ENCODE results near the gene SRC. TPM values are rescaled to one million over a fixed set of nuclear protein-coding genes. Genes with fewer than 3 reads are reported as not detected.

The SRC gene
- polyA plus RNA-seq, 1 of the 3 experiments (the other 2 are of a cell fraction), result 23.8 TPM

DNA sequence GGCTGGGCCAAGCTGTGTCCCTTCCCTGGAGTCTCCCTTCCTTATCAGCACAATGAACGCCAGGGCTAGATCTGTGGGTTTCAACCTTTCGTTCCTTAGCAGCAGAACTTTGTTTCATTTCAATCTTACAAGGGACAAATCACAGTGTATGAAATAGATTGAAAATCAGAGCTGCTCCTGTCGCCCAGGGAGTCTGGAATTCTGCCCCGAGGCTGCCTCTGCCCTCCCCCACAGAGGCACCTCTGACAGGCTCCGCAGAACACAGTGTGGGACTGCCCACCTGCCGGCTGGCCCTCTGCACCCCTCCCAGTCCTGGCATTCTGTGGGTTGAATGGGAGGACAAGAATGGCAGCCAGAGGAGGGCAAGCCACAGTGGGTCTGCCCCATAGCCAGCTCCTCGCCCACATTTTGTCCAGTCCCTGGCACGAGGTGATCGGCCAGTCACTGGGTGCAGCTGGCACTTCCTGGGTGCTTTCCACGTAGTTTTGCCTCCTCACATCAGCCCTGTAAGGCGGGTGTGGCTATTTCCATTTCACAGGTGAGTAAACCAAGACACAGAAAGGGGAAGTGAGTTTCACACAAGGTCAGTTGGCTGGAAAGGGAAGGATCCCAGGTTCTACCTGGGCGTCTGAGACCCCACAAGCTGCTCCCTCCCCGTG is 30.4 kb upstream of the SRC start:
- no peak for DNase-seq
- Histone ChIP-seq H3K4me2 (no peak overlapping the region), H3K4me3 (ENCODE audit: low read depth in 2 of 2, low read length in 1 of 2) (no peak overlapping the region), H3K27ac (ENCODE audit: low read depth in 2 of 2, low read length in 1 of 2) (peak overlapping the region in 1 of 2 experiments; percentile 98; a peak in 2 of 4 replicates), H3K9me2 (no peaks in the 10 kb centered on the region), H4K20me1 (ENCODE audit: insufficient read depth) (0 out of 2 replicates have a peak, but pooled peaks cover 5% of the 10 kb centered on the region), H2AFZ (ENCODE audit: low read depth) (no peak overlapping the region), H3K36me3 (replicated peaks in 1 of 2; ENCODE audit: control insufficient read depth in 1 of 2, insufficient read depth in 2 of 2, low read length in 1 of 2) (peaks cover 0 to 29% of the 10 kb centered on the region in 2 experiments), H3K27me3 (ENCODE audit: insufficient read depth) (no peaks in the 10 kb centered on the region), H3F3A (replicated peaks; ENCODE audit: insufficient read depth) (no peaks in the 10 kb centered on the region), H3K4me1 (ENCODE audit: control insufficient read depth in 1 of 2, insufficient read depth in 2 of 2, low read depth in 1 of 2, low read length in 1 of 2) (peaks cover 0 to 79% of the 10 kb centered on the region in 2 experiments; a peak in 2 of 4 replicates), H3K9ac (no peak overlapping the region), H3K9me3 (no peaks in the 10 kb centered on the region), H3K79me2 (ENCODE audit: insufficient read depth) (peaks cover 25% of the 10 kb centered on the region)
- 0 out of 2 replicates have a peak, but pooled peaks have one; percentile 8 for TF ChIP-seq MXI1 (IDR thresholded peaks at IDR 0.05; ENCODE audit: low read depth, low read length)
- no peak for TF ChIP-seq JUND (IDR thresholded peaks at IDR 0.05)
- TF ChIP-seq FOXM1 (IDR thresholded peaks at IDR 0.05; ENCODE audit: low read depth), result no peak
- POLR2A ChIA-PET, result no interaction called here
- WGBS (ENCODE audit: low lambda C conversion rate), result 85% methylated on average over 11 of the region's 13 CpGs
- CTCF ChIA-PET, result interaction anchor here (1.0 to 5.2 kb wide), 4 partner anchors 11 to 120 kb away, joined by 3 to 21 read pairs (median 6); no protein-coding TSS in a partner anchor

- ChIA-PET CTCF (interaction anchor here (0.9 to 5.2 kb wide), 5 partner anchors 10 to 120 kb away, joined by 3 to 21 read pairs (median 3); partner anchors contain the start of gene MANBAL), POLR2A (no interaction called here)
- Histone ChIP-seq H4K20me1 (ENCODE audit: insufficient read depth) (0 out of 2 replicates have a peak, but pooled peaks cover 5% of the 10 kb centered on the region), H3K9me3 (no peaks in the 10 kb centered on the region), H3K27ac (ENCODE audit: low read depth in 2 of 2, low read length in 1 of 2) (peak overlapping the region in 1 of 2 experiments; percentile 98; a peak in 2 of 4 replicates), H2AFZ (ENCODE audit: low read depth) (no peak overlapping the region), H3K4me1 (ENCODE audit: control insufficient read depth in 1 of 2, insufficient read depth in 2 of 2, low read depth in 1 of 2, low read length in 1 of 2) (peaks cover 0 to 75% of the 10 kb centered on the region in 2 experiments; a peak in 2 of 4 replicates), H3K4me3 (ENCODE audit: low read depth in 2 of 2, low read length in 1 of 2) (no peak overlapping the region), H3K9ac (no peak overlapping the region), H3K36me3 (replicated peaks in 1 of 2; ENCODE audit: control insufficient read depth in 1 of 2, insufficient read depth in 2 of 2, low read length in 1 of 2) (peaks cover 0 to 24% of the 10 kb centered on the region in 2 experiments), H3K79me2 (ENCODE audit: insufficient read depth) (peaks cover 18% of the 10 kb centered on the region), H3K4me2 (no peak overlapping the region), H3K9me2 (no peaks in the 10 kb centered on the region), H3K27me3 (ENCODE audit: insufficient read depth) (no peaks in the 10 kb centered on the region), H3F3A (replicated peaks; ENCODE audit: insufficient read depth) (no peaks in the 10 kb centered on the region)
- TF ChIP-seq, protein P1, sequence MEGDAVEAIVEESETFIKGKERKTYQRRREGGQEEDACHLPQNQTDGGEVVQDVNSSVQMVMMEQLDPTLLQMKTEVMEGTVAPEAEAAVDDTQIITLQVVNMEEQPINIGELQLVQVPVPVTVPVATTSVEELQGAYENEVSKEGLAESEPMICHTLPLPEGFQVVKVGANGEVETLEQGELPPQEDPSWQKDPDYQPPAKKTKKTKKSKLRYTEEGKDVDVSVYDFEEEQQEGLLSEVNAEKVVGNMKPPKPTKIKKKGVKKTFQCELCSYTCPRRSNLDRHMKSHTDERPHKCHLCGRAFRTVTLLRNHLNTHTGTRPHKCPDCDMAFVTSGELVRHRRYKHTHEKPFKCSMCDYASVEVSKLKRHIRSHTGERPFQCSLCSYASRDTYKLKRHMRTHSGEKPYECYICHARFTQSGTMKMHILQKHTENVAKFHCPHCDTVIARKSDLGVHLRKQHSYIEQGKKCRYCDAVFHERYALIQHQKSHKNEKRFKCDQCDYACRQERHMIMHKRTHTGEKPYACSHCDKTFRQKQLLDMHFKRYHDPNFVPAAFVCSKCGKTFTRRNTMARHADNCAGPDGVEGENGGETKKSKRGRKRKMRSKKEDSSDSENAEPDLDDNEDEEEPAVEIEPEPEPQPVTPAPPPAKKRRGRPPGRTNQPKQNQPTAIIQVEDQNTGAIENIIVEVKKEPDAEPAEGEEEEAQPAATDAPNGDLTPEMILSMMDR (IDR thresholded peaks at IDR 0.05), result no peak
- TF ChIP-seq GATA2 (CRISPR knock-in tag; IDR thresholded peaks at IDR 0.05), result no peak
- no peak for TF ChIP-seq RFX5 (IDR thresholded peaks at IDR 0.05; ENCODE audit: low read length)
- TF ChIP-seq RAD21 (IDR thresholded peaks at IDR 0.05; ENCODE audit: low read length), result no peak
- no peak for TF ChIP-seq TAF1 (IDR thresholded peaks at IDR 0.05; ENCODE audit: borderline replicate concordance, low read depth, low read length)
- no peak for TF ChIP-seq FOXJ3 (CRISPR knock-in tag; IDR thresholded peaks at IDR 0.05)
- TF ChIP-seq JUND (IDR thresholded peaks at IDR 0.05), result no peak
- no peak for TF ChIP-seq RCOR1 (IDR thresholded peaks at IDR 0.05; ENCODE audit: low read length)
- no peak for TF ChIP-seq ELF1 (IDR thresholded peaks at IDR 0.05)
- TF ChIP-seq, protein P2, sequence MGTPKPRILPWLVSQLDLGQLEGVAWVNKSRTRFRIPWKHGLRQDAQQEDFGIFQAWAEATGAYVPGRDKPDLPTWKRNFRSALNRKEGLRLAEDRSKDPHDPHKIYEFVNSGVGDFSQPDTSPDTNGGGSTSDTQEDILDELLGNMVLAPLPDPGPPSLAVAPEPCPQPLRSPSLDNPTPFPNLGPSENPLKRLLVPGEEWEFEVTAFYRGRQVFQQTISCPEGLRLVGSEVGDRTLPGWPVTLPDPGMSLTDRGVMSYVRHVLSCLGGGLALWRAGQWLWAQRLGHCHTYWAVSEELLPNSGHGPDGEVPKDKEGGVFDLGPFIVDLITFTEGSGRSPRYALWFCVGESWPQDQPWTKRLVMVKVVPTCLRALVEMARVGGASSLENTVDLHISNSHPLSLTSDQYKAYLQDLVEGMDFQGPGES (IDR thresholded peaks at IDR 0.05; ENCODE audit: low read depth, low read length), result no peak
- TF ChIP-seq, protein P3, sequence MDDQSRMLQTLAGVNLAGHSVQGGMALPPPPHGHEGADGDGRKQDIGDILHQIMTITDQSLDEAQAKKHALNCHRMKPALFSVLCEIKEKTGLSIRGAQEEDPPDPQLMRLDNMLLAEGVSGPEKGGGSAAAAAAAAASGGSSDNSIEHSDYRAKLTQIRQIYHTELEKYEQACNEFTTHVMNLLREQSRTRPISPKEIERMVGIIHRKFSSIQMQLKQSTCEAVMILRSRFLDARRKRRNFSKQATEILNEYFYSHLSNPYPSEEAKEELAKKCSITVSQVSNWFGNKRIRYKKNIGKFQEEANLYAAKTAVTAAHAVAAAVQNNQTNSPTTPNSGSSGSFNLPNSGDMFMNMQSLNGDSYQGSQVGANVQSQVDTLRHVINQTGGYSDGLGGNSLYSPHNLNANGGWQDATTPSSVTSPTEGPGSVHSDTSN (IDR thresholded peaks at IDR 0.05), result no peak
- TF ChIP-seq USF2 (IDR thresholded peaks at IDR 0.05; ENCODE audit: borderline replicate concordance, low read depth, low read length), result no peak
- no peak for TF ChIP-seq YY1 (IDR thresholded peaks at IDR 0.05; ENCODE audit: low read depth)
- no peak for TF ChIP-seq FOSL2 (IDR thresholded peaks at IDR 0.05; ENCODE audit: borderline replicate concordance, low read depth)
- DNase-seq, result no peak
- WGBS (ENCODE audit: low lambda C conversion rate), result 97% methylated on average over 15 of the region's 15 CpGs
These were observed 29.7 kb upstream of the SRC start for GRCh38 chr20:37316116-37316774.

All from SK-N-SH (cell line).